ENCODE measurements around the gene C16orf89.
A peak's percentile ranks its signal among the peaks of the same experiment; 100 is the strongest.
"Not testable (repeated sequence)": the region's sequence is repeated elsewhere in the genome, so short reads cannot be mapped to it uniquely, and the experiment has no call there.

Gene C16orf89

DNA sequence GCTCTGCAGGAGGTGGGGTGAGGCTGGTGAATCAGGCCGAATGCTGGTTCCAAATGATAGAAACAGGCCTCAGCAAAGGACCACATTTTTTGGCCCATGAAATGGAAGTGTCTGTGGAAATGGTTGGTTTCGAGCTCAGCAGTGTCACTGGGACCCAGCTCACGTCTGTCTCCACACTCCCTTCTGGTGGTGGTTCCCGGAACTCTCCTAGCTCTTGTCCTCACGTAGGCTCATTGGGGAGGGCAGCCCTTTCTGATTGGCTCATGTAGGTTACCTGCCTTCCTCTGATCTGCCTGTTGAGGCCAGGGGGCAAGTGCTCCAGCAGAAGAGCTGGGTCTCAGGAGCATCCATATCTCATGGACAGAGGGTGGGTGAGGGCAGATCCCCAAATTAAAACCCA, 9.9 kb upstream of the C16orf89 start:
- Histone ChIP-seq H3K27me3 (ENCODE audit: control insufficient read depth, insufficient read depth, low read length) (no peaks in the 10 kb centered on the region), H2AFZ (no peak overlapping the region), H3K36me3 (ENCODE audit: control insufficient read depth, insufficient read depth, low read length) (no peaks in the 10 kb centered on the region), H3K27ac (no peak overlapping the region), H3K4me3 (ENCODE audit: low read depth, low read length) (no peak overlapping the region), H3K9ac (no peak overlapping the region), H3K9me3 (ENCODE audit: control insufficient read depth, low read length) (no peaks in the 10 kb centered on the region), H3K4me1 (peaks cover 3% of the 10 kb centered on the region), H3K4me2 (ENCODE audit: low read length) (no peak overlapping the region), H3K79me2 (no peaks in the 10 kb centered on the region)
- TF ChIP-seq, protein P1, sequence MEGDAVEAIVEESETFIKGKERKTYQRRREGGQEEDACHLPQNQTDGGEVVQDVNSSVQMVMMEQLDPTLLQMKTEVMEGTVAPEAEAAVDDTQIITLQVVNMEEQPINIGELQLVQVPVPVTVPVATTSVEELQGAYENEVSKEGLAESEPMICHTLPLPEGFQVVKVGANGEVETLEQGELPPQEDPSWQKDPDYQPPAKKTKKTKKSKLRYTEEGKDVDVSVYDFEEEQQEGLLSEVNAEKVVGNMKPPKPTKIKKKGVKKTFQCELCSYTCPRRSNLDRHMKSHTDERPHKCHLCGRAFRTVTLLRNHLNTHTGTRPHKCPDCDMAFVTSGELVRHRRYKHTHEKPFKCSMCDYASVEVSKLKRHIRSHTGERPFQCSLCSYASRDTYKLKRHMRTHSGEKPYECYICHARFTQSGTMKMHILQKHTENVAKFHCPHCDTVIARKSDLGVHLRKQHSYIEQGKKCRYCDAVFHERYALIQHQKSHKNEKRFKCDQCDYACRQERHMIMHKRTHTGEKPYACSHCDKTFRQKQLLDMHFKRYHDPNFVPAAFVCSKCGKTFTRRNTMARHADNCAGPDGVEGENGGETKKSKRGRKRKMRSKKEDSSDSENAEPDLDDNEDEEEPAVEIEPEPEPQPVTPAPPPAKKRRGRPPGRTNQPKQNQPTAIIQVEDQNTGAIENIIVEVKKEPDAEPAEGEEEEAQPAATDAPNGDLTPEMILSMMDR (IDR thresholded peaks at IDR 0.05): no peak

DNA sequence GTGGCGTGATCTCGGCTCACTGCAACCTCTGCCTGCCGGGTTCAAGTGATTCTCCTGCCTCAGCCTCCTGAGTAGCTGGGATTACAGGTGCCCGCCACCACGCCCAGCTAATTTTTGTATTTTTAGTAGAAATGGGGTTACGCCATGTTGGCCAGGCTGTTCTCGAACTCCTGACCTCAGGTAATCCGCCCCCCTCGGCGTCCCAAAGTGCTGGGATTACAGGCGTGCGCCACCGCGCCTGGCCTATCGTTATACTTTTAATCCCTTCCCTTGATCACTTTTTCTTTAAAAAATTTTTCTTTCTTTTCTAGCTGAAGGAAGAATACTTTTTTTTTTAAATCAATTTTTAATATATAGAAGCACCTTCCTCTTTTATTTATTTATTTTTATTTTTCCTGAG, 8.0 kb upstream of the C16orf89 start:
- H3K27ac ChIP-seq; H3K9ac ChIP-seq; H3K4me2 ChIP-seq (ENCODE audit: low read length); H3K4me1 ChIP-seq; H3K36me3 ChIP-seq (ENCODE audit: control insufficient read depth, insufficient read depth, low read length); H3K27me3 ChIP-seq (ENCODE audit: control insufficient read depth, insufficient read depth, low read length); H3K79me2 ChIP-seq; H3K9me3 ChIP-seq (ENCODE audit: control insufficient read depth, low read length); H2AFZ ChIP-seq; H3K4me3 ChIP-seq (ENCODE audit: low read depth, low read length): not testable (repeated sequence)

DNA sequence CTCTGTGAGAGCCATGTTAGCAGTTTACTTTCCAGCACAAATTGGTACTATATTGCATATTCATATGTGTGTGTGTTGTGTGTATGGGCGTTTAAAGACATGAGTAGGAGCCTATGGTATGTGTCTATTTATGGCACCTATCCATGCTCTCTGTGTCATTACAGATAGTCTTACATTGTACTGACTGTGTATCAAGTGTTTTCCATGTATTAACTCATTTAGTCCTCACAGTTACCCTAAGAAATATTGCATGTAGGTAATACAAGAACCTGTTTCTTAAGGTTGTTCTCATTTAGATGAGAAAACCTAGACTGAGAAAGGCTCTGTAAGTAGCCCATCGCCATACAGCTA, 7.5 kb upstream of the C16orf89 start:
- H3K36me3 ChIP-seq (ENCODE audit: control insufficient read depth, insufficient read depth, low read length): no peaks in the 10 kb centered on the region
- no peaks in the 10 kb centered on the region for H3K79me2 ChIP-seq
- H3K4me1 ChIP-seq: peaks cover 3% of the 10 kb centered on the region
- TF ChIP-seq, protein P1 (IDR thresholded peaks at IDR 0.05): no peak
- no peak overlapping the region for H3K27ac ChIP-seq
- H3K9ac ChIP-seq: no peak overlapping the region
- H3K4me3 ChIP-seq (ENCODE audit: low read depth, low read length): no peak overlapping the region
- H2AFZ ChIP-seq: no peak overlapping the region
- no peak overlapping the region for H3K4me2 ChIP-seq (ENCODE audit: low read length)
- no peaks in the 10 kb centered on the region for H3K9me3 ChIP-seq (ENCODE audit: control insufficient read depth, low read length)
- no peaks in the 10 kb centered on the region for H3K27me3 ChIP-seq (ENCODE audit: control insufficient read depth, insufficient read depth, low read length)

DNA sequence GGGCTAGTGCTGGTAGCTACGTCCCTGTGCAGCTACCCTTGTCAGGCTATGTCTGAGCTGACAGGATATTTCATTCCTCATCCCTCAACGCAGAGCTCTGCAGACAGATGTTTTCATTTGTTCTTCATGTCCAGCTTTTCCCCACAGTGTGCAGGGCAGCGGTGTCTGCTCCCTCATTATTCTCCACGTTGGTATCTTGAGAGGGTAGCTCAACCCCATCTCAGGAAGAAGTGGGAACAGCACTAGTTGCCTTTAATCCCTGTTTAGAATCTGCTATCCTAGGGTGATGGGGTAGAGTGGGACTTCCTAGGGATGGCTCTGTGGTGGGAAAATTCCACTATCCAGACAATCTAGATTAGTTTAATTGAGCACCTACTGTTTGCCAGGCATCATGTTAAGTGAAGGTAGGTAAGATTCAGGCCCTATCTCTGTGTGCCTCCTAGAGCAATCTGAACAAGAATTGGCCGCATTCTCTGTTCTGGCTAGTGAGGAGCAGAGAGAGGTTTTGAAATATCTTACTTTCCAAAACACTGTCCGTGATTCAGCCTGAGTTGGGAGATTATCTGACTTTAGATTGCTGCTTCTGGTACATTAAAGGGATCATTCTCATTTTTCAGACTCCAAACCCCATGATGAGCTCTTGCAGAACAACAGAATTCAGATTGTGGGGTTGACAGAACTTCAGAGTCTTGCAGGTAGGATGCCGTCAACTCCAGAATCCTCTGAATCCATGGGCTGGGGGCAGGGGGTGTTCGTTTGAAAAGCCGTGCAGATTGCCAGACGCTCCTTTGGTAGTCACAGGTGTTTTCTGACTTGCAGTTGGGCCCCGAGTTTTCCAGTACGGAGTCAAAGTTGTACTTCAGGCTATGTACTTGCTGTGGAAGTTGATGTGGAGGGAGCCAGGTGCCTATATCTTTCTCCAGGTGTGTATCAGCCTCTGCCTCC, 6.8 kb upstream of the C16orf89 start:
- peaks cover 3% of the 10 kb centered on the region for H3K4me1 ChIP-seq
- no peaks in the 10 kb centered on the region for H3K79me2 ChIP-seq
- H2AFZ ChIP-seq: peak overlapping the region; percentile 100
- H3K4me2 ChIP-seq (ENCODE audit: low read length): peak overlapping the region; percentile 86
- no peak overlapping the region for H3K9ac ChIP-seq
- no peaks in the 10 kb centered on the region for H3K27me3 ChIP-seq (ENCODE audit: control insufficient read depth, insufficient read depth, low read length)
- H3K9me3 ChIP-seq (ENCODE audit: control insufficient read depth, low read length): no peaks in the 10 kb centered on the region
- H3K4me3 ChIP-seq (ENCODE audit: low read depth, low read length): peak overlapping the region; percentile 68
- no peaks in the 10 kb centered on the region for H3K36me3 ChIP-seq (ENCODE audit: control insufficient read depth, insufficient read depth, low read length)
- TF ChIP-seq, protein P1 (IDR thresholded peaks at IDR 0.05): no peak
- peak overlapping the region; percentile 62 for H3K27ac ChIP-seq

DNA sequence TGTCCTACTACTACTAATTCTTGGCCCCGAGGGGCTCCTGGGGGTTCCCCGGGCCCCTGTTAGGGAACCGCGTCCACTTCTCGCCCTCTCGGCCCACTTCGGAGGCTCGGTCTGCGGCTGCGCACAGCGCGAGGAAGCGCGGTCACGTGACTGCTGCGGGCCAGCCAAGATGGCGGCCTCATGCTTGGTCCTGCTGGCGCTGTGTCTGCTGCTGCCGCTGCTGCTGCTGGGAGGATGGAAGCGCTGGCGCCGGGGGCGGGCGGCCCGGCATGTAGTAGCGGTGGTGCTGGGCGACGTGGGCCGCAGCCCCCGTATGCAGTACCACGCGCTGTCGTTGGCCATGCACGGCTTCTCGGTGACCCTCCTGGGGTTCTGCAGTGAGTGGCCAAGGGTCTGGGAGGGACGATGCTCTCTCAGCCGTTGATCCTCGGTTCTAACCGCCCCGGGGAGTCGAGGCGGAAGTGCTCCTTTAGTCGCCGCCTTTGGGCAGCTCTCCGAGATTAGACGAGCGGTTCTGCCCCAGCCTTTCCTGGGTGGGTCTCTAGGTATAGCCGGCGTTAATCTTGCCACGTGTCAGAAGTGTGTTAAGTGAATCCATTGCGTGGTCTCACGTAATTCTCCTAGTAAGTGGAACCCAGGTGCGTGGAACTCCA, 6.1 kb upstream of the C16orf89 start, which contains the start of gene ALG1:
Gene ALG1, plus strand, starts transcription at position 163 of the 653 bp plus-strand sequence. Its CDS starts 7 bp downstream, at position 170.
- no peaks in the 10 kb centered on the region for H3K9me3 ChIP-seq (ENCODE audit: control insufficient read depth, low read length)
- H3K27ac ChIP-seq: peak within 1 kb of the TSS; percentile 62
- TF ChIP-seq, protein P1 (IDR thresholded peaks at IDR 0.05): no peak
- H2AFZ ChIP-seq: peak within 1 kb of the TSS; percentile 100
- H3K4me1 ChIP-seq: peaks cover 3% of the 10 kb centered on the region
- no peak within 1 kb of the TSS for H3K9ac ChIP-seq
- H3K27me3 ChIP-seq (ENCODE audit: control insufficient read depth, insufficient read depth, low read length): no peaks in the 10 kb centered on the region
- H3K4me3 ChIP-seq (ENCODE audit: low read depth, low read length): peak within 1 kb of the TSS; percentile 68
- H3K79me2 ChIP-seq: no peaks in the 10 kb centered on the region
- no peaks in the 10 kb centered on the region for H3K36me3 ChIP-seq (ENCODE audit: control insufficient read depth, insufficient read depth, low read length)
- peak within 1 kb of the TSS; percentile 86 for H3K4me2 ChIP-seq (ENCODE audit: low read length)

Measured in parathyroid adenoma (tissue), 2 donors.